Endodermal cell (in vitro differentiated cells): Measurements from ENCODE around the gene ST6GALNAC2. TPM values are rescaled to one million over a fixed set of nuclear protein-coding genes. Genes with fewer than 3 reads are reported as not detected.
"Not testable (repeated sequence)": the region's sequence is repeated elsewhere in the genome, so short reads cannot be mapped to it uniquely, and the experiment has no call there.

Experiments used
- DNase-seq: peaks from one replicate; pipeline ENCODE4 v3.0.0-alpha.2; 2017
- H3K27ac ChIP-seq: 2 replicates; pipeline ENCODE4 v1.5.1; 2013; ENCODE audit warnings: mild to moderate bottlenecking, low read depth, low read length, moderate library complexity
- H3K27me3 ChIP-seq: 2 replicates; pipeline ENCODE4 v1.6.1; 2013; ENCODE audit warnings: mild to moderate bottlenecking, low read length, moderate library complexity; ENCODE audit not compliant: insufficient read depth, control insufficient read depth, poor library complexity, severe bottlenecking
- H3K36me3 ChIP-seq: 2 replicates; pipeline ENCODE4 v1.7.0; 2013; ENCODE audit warnings: mild to moderate bottlenecking, low read length, moderate library complexity; ENCODE audit not compliant: control insufficient read depth, insufficient read depth
- H3K4me1 ChIP-seq: one replicate; pipeline ENCODE4 v1.7.0; 2013; ENCODE audit warnings: low read length; ENCODE audit not compliant: control insufficient read depth, insufficient read depth
- H3K4me3 ChIP-seq: 2 replicates; pipeline ENCODE4 v1.5.1; 2013; ENCODE audit warnings: mild to moderate bottlenecking, low read length, moderate library complexity
- H3K9ac ChIP-seq: 2 replicates; pipeline ENCODE4 v1.6.1; 2013; ENCODE audit warnings: mild to moderate bottlenecking, low read length, moderate library complexity; ENCODE audit not compliant: poor library complexity, severe bottlenecking; ENCODE audit errors: extremely low read depth
- H3K9me3 ChIP-seq: 2 replicates; pipeline ENCODE4 v1.6.1; 2013; ENCODE audit warnings: mild to moderate bottlenecking, low read length, moderate library complexity; ENCODE audit not compliant: control insufficient read depth
- H3K27ac Mint-ChIP-seq: 2 replicates; pipeline ENCODE4 v1.8.0; 2020; ENCODE audit warnings: mixed read lengths
- H3K27me3 Mint-ChIP-seq: 2 replicates; pipeline ENCODE4 v1.8.0; 2021; ENCODE audit warnings: mild to moderate bottlenecking, mixed read lengths; ENCODE audit not compliant: insufficient read depth
- H3K36me3 Mint-ChIP-seq: 2 replicates; pipeline ENCODE4 v1.8.0; 2020; ENCODE audit warnings: low read depth, mixed read lengths
- H3K4me1 Mint-ChIP-seq: 2 replicates; pipeline ENCODE4 v1.8.0; 2020; ENCODE audit warnings: mixed read lengths
- H3K4me3 Mint-ChIP-seq: 2 replicates; pipeline ENCODE4 v1.8.0; 2020; ENCODE audit warnings: mild to moderate bottlenecking, moderate library complexity, mixed read lengths
- H3K9me3 Mint-ChIP-seq: 2 replicates; pipeline ENCODE4 v1.8.0; 2020; ENCODE audit warnings: mild to moderate bottlenecking, mixed read lengths
- CTCF ChIP-seq: fragments of 200-600 bp; sonication (generic); conservative IDR thresholded peaks from 2 replicates; pipeline ENCODE4 v1.5.0; 2021; ENCODE audit warnings: antibody characterized with exemption, mild to moderate bottlenecking
- WGBS, 2 experiments: methylation state at CpG; one replicate each; pipeline versions ENCODE4 v1.1.5 to v1.1.7; 2013; ENCODE audit warnings: missing lambda C conversion rate in 2 of 2, mixed read lengths in 1 of 2; ENCODE audit not compliant: insufficient coverage in 1 of 2, insufficient read length in 1 of 2; 5-methylcytosine and 5-hydroxymethylcytosine counted together
- total RNA-seq, 2 donors: library from RNA; stranded (reverse); fragmentation: NEBNext Ultra II Directional in 1 of 2; extraction: Animal tissue kit (Norgen Biotek cat#: 25700) in 1 of 2; gene quantifications; 2 replicates in 1 of 2; 3 replicates in 1 of 2; pipeline ENCODE4 v1.2.1, GENCODE V29; 2021

The ST6GALNAC2 gene
- total RNA-seq, 2 donors from 2014 or later = 15.1 to 26.9 TPM

GRCh38 chr17:76535788-76536510 is 49.7 kb downstream of the ST6GALNAC2 start:
- no peak overlapping the region for H3K27ac ChIP-seq
- peaks cover 16% of the 10 kb centered on the region for H3K4me1 Mint-ChIP-seq
- no peak for DNase-seq
- no peak overlapping the region for H3K4me3 ChIP-seq
- no peak overlapping the region for H3K4me3 Mint-ChIP-seq
- no peak overlapping the region for H3K9ac ChIP-seq
- H3K27me3 ChIP-seq = peaks cover 42% of the 10 kb centered on the region
- H3K9me3 Mint-ChIP-seq = no peaks in the 10 kb centered on the region
- no peaks in the 10 kb centered on the region for H3K9me3 ChIP-seq
- 89 to 93% methylated on average over 14 to 19 of the region's 19 CpGs for WGBS, 2 experiments
- no peaks in the 10 kb centered on the region for H3K36me3 ChIP-seq
- H3K4me1 ChIP-seq = peaks cover 13% of the 10 kb centered on the region
- TF ChIP-seq CTCF = no peak
- H3K27ac Mint-ChIP-seq = no peak overlapping the region
- peaks cover 39% of the 10 kb centered on the region for H3K27me3 Mint-ChIP-seq
- H3K36me3 Mint-ChIP-seq = no peaks in the 10 kb centered on the region

GRCh38 chr17:76534831-76535732 is 50.6 kb downstream of the ST6GALNAC2 start:
- H3K27me3 Mint-ChIP-seq = peaks cover 39% of the 10 kb centered on the region
- no peaks in the 10 kb centered on the region for H3K9me3 ChIP-seq
- H3K36me3 Mint-ChIP-seq = no peaks in the 10 kb centered on the region
- peaks cover 42% of the 10 kb centered on the region for H3K27me3 ChIP-seq
- no peak overlapping the region for H3K4me3 ChIP-seq
- 88% methylated on average over 6 of the region's 7 CpGs; no CpG with 5 or more reads in 1 of the 2 experiments for WGBS, 2 experiments
- H3K27ac ChIP-seq = no peak overlapping the region
- no peak overlapping the region for H3K9ac ChIP-seq
- H3K4me1 Mint-ChIP-seq = peaks cover 15% of the 10 kb centered on the region
- no peak for TF ChIP-seq CTCF
- DNase-seq = no peak
- peaks cover 9% of the 10 kb centered on the region for H3K4me1 ChIP-seq
- H3K4me3 Mint-ChIP-seq = no peak overlapping the region
- no peaks in the 10 kb centered on the region for H3K36me3 ChIP-seq
- H3K9me3 Mint-ChIP-seq = no peaks in the 10 kb centered on the region
- no peak overlapping the region for H3K27ac Mint-ChIP-seq

- WGBS, 2 experiments = 93% methylated on average over 4 to 9 of the region's 9 CpGs
- H3K27me3 Mint-ChIP-seq = peaks cover 29% of the 10 kb centered on the region
- not testable (repeated sequence) for H3K9ac ChIP-seq
Observed at GRCh38 chr17:76533640-76534359, 51.9 kb downstream of the ST6GALNAC2 start.

More at GRCh38 chr17:76533640-76534359, 51.9 kb downstream of the ST6GALNAC2 start:
- H3K9me3 ChIP-seq, H3K27ac ChIP-seq, DNase-seq, H3K36me3 ChIP-seq, H3K27ac Mint-ChIP-seq, H3K4me3 ChIP-seq, H3K4me1 ChIP-seq, H3K4me3 Mint-ChIP-seq, H3K9me3 Mint-ChIP-seq, H3K4me1 Mint-ChIP-seq, H3K36me3 Mint-ChIP-seq: not testable (repeated sequence)
- H3K27me3 ChIP-seq = peaks cover 31% of the 10 kb centered on the region
